GM23338 (cell line): ENCODE measurements around the gene XIRP2. TPM values are rescaled to one million over a fixed set of nuclear protein-coding genes. Genes with fewer than 3 reads are reported as not detected.

Experiments
- ATAC-seq: fragments of 200-7000 bp; cut with Tn5 transposase; 3 replicates; pipeline ENCODE4 v1.9.1; 2020
- DNase-seq: peaks from one replicate; pipeline ENCODE4 v3.0.0-alpha.2; 2015; ENCODE audit warnings: low spot score
- H2AFZ ChIP-seq: fragments of 200-600 bp; sonication (generic); 2 replicates; pipeline ENCODE4 v1.8.0; 2016; ENCODE audit warnings: antibody characterized with exemption, mild to moderate bottlenecking, moderate library complexity
- H3F3A ChIP-seq: fragments of 200-600 bp; sonication (generic); replicated peaks from 2 replicates; pipeline ENCODE4 v1.8.0; 2017; ENCODE audit warnings: antibody characterized with exemption, mixed run types, low read depth
- H3K27ac ChIP-seq: fragments of 200-600 bp; sonication (generic); 2 replicates; pipeline ENCODE4 v1.6.1; 2016; ENCODE audit warnings: low read depth
- H3K27me3 ChIP-seq: fragments of 200-600 bp; sonication (generic); 2 replicates; pipeline ENCODE4 v1.8.0; 2016; ENCODE audit warnings: mild to moderate bottlenecking, mixed run types, moderate library complexity; ENCODE audit not compliant: insufficient read depth
- H3K36me3 ChIP-seq: fragments of 200-600 bp; sonication (generic); 2 replicates; pipeline ENCODE4 v1.8.0; 2016; ENCODE audit warnings: mild to moderate bottlenecking; ENCODE audit not compliant: insufficient read depth
- H3K4me1 ChIP-seq: fragments of 200-600 bp; sonication (generic); 2 replicates; pipeline ENCODE4 v1.8.0; 2016; ENCODE audit warnings: mild to moderate bottlenecking, moderate library complexity; ENCODE audit not compliant: insufficient read depth
- H3K4me2 ChIP-seq: fragments of 200-600 bp; sonication (generic); 2 replicates; pipeline ENCODE4 v1.7.1; 2017; ENCODE audit warnings: mixed run types
- H3K4me3 ChIP-seq: fragments of 200-600 bp; sonication (generic); 2 replicates; pipeline ENCODE4 v1.6.1; 2016; ENCODE audit warnings: mixed run types
- H3K79me2 ChIP-seq: fragments of 200-600 bp; sonication (generic); replicated peaks from 2 replicates; pipeline ENCODE4 v1.8.0; 2017; ENCODE audit warnings: mild to moderate bottlenecking; ENCODE audit not compliant: insufficient read depth
- H3K9me2 ChIP-seq: fragments of 200-600 bp; sonication (generic); 2 replicates; pipeline ENCODE4 v1.8.0; 2017; ENCODE audit not compliant: insufficient read depth
- H4K20me1 ChIP-seq: fragments of 200-600 bp; sonication (generic); replicated peaks from 2 replicates; pipeline ENCODE4 v1.8.0; 2017; ENCODE audit warnings: mild to moderate bottlenecking; ENCODE audit not compliant: insufficient read depth
- H3K27ac Mint-ChIP-seq: 2 replicates; pipeline ENCODE4 v1.8.0; 2020; ENCODE audit warnings: inconsistent platforms, mild to moderate bottlenecking, moderate library complexity, mixed read lengths
- H3K27me3 Mint-ChIP-seq: 3 replicates; pipeline ENCODE4 v1.8.0; 2022; ENCODE audit warnings: low read depth, mild to moderate bottlenecking, moderate library complexity, mixed read lengths, inconsistent platforms; ENCODE audit not compliant: insufficient read depth, poor library complexity
- H3K36me3 Mint-ChIP-seq: 3 replicates; pipeline ENCODE4 v1.8.0; 2021; ENCODE audit warnings: low read depth, mild to moderate bottlenecking, inconsistent platforms, moderate library complexity, mixed read lengths
- H3K4me1 Mint-ChIP-seq: 3 replicates; pipeline ENCODE4 v1.8.0; 2020; ENCODE audit warnings: mild to moderate bottlenecking, inconsistent platforms, mixed read lengths
- H3K4me3 Mint-ChIP-seq: 3 replicates; pipeline ENCODE4 v1.8.0; 2021; ENCODE audit warnings: moderate library complexity, mild to moderate bottlenecking, inconsistent platforms, mixed read lengths
- H3K9me3 Mint-ChIP-seq: 3 replicates; pipeline ENCODE4 v1.8.0; 2020; ENCODE audit warnings: moderate library complexity, mild to moderate bottlenecking, inconsistent platforms, mixed read lengths
- CREB1 ChIP-seq: fragments of 250-450 bp; sonication (Bioruptor Pico); IDR thresholded peaks from 2 replicates; pipeline ENCODE4 v1.5.0; 2020; ENCODE audit warnings: low read depth, mild to moderate bottlenecking, moderate library complexity
- EZH2 ChIP-seq: fragments of 200-600 bp; sonication (generic); IDR thresholded peaks from one replicate; pipeline ENCODE4 v1.8.0; 2017; ENCODE audit warnings: antibody characterized with exemption, mild to moderate bottlenecking, low read depth; ENCODE audit not compliant: unreplicated experiment
- EZH2phosphoT487 ChIP-seq: fragments of 200-600 bp; sonication (generic); IDR thresholded peaks from one replicate; pipeline ENCODE4 v1.8.1; 2018; ENCODE audit warnings: antibody characterized with exemption; ENCODE audit not compliant: unreplicated experiment
- JUNB ChIP-seq: IDR thresholded peaks from one replicate; pipeline ENCODE4 v1.6.1; 2016; ENCODE audit warnings: antibody characterized with exemption; ENCODE audit not compliant: unreplicated experiment
- NANOG ChIP-seq: IDR thresholded peaks from 2 replicates; pipeline ENCODE4 v1.6.1; 2016; ENCODE audit warnings: antibody characterized with exemption, borderline replicate concordance
- POLR2AphosphoS5 ChIP-seq: IDR thresholded peaks from 2 replicates; pipeline ENCODE4 v1.6.1; 2016; ENCODE audit warnings: antibody characterized with exemption, low read depth
- STAT1 ChIP-seq: IDR thresholded peaks from one replicate; pipeline ENCODE4 v1.6.1; 2016; ENCODE audit warnings: antibody characterized with exemption; ENCODE audit not compliant: unreplicated experiment
- ZNF114 ChIP-seq: fragments of 250-450 bp; sonication (Bioruptor Pico); IDR thresholded peaks from 2 replicates; pipeline ENCODE4 v1.5.0; 2020; ENCODE audit warnings: mild to moderate bottlenecking, moderate library complexity
- ZNF331 ChIP-seq: fragments of 250-450 bp; sonication (Bioruptor Pico); IDR thresholded peaks from 2 replicates; pipeline ENCODE4 v1.5.0; 2020; ENCODE audit warnings: low read depth, mild to moderate bottlenecking, moderate library complexity
- polyA plus RNA-seq: library from polyadenylated mRNA; unstranded; fragments of >200 nt; fragmentation: Nextera tagmentation; extraction: Ambion mirVana; gene quantifications from 2 replicates; pipeline ENCODE4 v1.2.1, GENCODE V29; 2016
- total RNA-seq: library from RNA; depleted of rRNA; stranded (reverse); fragments of >200 nt; shearing (Covaris generic); gene quantifications from 2 replicates; pipeline ENCODE4 v1.2.3, GENCODE V29; 2014
- TF ChIP-seq, protein P1 (sequence below): IDR thresholded peaks from 2 replicates; pipeline ENCODE4 v1.6.1; 2016; ENCODE audit warnings: antibody characterized with exemption
- TF ChIP-seq, protein P2 (sequence below), 2 experiments: fragments of 200-600 bp in 1 of 2; sonication (generic) in 1 of 2; conservative IDR thresholded peaks; 2 replicates each; pipeline versions ENCODE4 v1.5.1 to v1.6.1; 2016 to 2017; ENCODE audit warnings: antibody characterized with exemption in 2 of 2, low read depth in 2 of 2, mild to moderate bottlenecking in 2 of 2, moderate library complexity in 1 of 2
- TF ChIP-seq, protein P3 (sequence below): fragments of 250-450 bp; sonication (Bioruptor Pico); IDR thresholded peaks from 2 replicates; pipeline ENCODE4 v1.5.0; 2020; ENCODE audit warnings: mild to moderate bottlenecking, moderate library complexity
- TF ChIP-seq, protein P4 (sequence below): IDR thresholded peaks from one replicate; pipeline ENCODE4 v1.6.1; 2018; ENCODE audit warnings: antibody characterized with exemption; ENCODE audit not compliant: unreplicated experiment

XIRP2 gene
- total and polyA plus RNA-seq, 2 experiments from 2014 or later = 0.17 to 0.31 TPM

DNA sequence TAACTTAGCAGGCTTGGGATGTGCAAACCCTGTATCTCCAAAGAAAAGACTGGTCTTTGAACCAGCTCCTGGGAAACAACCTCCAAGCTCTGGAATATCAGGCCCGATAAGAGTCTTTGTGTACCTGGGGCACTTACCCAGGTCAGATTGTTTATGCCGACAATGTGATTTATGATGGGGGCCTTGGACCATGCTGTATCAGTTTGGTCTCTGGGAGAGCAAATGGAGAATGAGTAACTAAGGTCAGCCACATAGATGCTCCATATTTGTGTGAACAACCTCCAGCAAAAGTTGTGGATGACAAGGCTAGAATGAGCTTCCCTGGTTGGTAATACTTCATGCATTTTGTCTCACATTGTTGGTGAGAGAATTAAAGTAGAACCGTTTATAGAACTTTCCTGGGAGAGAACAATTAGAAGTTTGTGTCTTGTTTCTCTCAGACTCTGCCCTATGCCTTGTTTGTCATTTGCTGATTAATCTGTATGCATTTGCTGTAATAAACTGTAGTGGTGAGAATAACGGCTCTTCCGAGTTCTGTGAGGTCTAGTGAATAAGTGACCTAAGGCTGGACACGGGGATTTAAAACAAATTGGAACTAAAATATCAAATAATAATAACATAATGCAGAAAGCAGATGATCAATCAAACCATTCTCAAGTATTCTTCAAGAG is 259.1 kb downstream of the XIRP2 start:
- TF ChIP-seq CREB1 (CRISPR knock-in tag) = no peak
- TF ChIP-seq, protein P1, sequence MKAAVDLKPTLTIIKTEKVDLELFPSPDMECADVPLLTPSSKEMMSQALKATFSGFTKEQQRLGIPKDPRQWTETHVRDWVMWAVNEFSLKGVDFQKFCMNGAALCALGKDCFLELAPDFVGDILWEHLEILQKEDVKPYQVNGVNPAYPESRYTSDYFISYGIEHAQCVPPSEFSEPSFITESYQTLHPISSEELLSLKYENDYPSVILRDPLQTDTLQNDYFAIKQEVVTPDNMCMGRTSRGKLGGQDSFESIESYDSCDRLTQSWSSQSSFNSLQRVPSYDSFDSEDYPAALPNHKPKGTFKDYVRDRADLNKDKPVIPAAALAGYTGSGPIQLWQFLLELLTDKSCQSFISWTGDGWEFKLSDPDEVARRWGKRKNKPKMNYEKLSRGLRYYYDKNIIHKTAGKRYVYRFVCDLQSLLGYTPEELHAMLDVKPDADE = no peak
- TF ChIP-seq EZH2phosphoT487 = no peak
- TF ChIP-seq, protein P2, sequence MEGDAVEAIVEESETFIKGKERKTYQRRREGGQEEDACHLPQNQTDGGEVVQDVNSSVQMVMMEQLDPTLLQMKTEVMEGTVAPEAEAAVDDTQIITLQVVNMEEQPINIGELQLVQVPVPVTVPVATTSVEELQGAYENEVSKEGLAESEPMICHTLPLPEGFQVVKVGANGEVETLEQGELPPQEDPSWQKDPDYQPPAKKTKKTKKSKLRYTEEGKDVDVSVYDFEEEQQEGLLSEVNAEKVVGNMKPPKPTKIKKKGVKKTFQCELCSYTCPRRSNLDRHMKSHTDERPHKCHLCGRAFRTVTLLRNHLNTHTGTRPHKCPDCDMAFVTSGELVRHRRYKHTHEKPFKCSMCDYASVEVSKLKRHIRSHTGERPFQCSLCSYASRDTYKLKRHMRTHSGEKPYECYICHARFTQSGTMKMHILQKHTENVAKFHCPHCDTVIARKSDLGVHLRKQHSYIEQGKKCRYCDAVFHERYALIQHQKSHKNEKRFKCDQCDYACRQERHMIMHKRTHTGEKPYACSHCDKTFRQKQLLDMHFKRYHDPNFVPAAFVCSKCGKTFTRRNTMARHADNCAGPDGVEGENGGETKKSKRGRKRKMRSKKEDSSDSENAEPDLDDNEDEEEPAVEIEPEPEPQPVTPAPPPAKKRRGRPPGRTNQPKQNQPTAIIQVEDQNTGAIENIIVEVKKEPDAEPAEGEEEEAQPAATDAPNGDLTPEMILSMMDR (conservative IDR thresholded peaks at IDR 0.05; ENCODE audit: low read depth in 2 of 2) = no peak
- TF ChIP-seq ZNF331 (CRISPR knock-in tag) = no peak
- TF ChIP-seq JUNB = no peak
- TF ChIP-seq, protein P3, sequence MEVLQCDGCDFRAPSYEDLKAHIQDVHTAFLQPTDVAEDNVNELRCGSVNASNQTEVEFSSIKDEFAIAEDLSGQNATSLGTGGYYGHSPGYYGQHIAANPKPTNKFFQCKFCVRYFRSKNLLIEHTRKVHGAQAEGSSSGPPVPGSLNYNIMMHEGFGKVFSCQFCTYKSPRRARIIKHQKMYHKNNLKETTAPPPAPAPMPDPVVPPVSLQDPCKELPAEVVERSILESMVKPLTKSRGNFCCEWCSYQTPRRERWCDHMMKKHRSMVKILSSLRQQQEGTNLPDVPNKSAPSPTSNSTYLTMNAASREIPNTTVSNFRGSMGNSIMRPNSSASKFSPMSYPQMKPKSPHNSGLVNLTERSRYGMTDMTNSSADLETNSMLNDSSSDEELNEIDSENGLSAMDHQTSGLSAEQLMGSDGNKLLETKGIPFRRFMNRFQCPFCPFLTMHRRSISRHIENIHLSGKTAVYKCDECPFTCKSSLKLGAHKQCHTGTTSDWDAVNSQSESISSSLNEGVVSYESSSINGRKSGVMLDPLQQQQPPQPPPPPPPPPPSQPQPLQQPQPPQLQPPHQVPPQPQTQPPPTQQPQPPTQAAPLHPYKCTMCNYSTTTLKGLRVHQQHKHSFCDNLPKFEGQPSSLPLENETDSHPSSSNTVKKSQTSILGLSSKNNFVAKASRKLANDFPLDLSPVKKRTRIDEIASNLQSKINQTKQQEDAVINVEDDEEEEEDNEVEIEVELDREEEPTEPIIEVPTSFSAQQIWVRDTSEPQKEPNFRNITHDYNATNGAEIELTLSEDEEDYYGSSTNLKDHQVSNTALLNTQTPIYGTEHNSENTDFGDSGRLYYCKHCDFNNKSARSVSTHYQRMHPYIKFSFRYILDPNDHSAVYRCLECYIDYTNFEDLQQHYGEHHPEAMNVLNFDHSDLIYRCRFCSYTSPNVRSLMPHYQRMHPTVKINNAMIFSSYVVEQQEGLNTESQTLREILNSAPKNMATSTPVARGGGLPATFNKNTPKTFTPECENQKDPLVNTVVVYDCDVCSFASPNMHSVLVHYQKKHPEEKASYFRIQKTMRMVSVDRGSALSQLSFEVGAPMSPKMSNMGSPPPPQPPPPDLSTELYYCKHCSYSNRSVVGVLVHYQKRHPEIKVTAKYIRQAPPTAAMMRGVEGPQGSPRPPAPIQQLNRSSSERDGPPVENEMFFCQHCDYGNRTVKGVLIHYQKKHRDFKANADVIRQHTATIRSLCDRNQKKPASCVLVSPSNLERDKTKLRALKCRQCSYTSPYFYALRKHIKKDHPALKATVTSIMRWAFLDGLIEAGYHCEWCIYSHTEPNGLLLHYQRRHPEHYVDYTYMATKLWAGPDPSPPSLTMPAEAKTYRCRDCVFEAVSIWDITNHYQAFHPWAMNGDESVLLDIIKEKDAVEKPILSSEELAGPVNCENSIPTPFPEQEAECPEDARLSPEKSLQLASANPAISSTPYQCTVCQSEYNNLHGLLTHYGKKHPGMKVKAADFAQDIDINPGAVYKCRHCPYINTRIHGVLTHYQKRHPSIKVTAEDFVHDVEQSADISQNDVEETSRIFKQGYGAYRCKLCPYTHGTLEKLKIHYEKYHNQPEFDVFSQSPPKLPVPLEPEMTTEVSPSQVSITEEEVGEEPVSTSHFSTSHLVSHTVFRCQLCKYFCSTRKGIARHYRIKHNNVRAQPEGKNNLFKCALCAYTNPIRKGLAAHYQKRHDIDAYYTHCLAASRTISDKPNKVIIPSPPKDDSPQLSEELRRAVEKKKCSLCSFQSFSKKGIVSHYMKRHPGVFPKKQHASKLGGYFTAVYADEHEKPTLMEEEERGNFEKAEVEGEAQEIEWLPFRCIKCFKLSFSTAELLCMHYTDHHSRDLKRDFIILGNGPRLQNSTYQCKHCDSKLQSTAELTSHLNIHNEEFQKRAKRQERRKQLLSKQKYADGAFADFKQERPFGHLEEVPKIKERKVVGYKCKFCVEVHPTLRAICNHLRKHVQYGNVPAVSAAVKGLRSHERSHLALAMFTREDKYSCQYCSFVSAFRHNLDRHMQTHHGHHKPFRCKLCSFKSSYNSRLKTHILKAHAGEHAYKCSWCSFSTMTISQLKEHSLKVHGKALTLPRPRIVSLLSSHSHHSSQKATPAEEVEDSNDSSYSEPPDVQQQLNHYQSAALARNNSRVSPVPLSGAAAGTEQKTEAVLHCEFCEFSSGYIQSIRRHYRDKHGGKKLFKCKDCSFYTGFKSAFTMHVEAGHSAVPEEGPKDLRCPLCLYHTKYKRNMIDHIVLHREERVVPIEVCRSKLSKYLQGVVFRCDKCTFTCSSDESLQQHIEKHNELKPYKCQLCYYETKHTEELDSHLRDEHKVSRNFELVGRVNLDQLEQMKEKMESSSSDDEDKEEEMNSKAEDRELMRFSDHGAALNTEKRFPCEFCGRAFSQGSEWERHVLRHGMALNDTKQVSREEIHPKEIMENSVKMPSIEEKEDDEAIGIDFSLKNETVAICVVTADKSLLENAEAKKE (CRISPR knock-in tag) = no peak
- TF ChIP-seq NANOG = no peak
- TF ChIP-seq STAT1 = no peak
- TF ChIP-seq POLR2AphosphoS5 = no peak
- no peak for TF ChIP-seq ZNF114 (CRISPR knock-in tag)
- TF ChIP-seq, protein P4, sequence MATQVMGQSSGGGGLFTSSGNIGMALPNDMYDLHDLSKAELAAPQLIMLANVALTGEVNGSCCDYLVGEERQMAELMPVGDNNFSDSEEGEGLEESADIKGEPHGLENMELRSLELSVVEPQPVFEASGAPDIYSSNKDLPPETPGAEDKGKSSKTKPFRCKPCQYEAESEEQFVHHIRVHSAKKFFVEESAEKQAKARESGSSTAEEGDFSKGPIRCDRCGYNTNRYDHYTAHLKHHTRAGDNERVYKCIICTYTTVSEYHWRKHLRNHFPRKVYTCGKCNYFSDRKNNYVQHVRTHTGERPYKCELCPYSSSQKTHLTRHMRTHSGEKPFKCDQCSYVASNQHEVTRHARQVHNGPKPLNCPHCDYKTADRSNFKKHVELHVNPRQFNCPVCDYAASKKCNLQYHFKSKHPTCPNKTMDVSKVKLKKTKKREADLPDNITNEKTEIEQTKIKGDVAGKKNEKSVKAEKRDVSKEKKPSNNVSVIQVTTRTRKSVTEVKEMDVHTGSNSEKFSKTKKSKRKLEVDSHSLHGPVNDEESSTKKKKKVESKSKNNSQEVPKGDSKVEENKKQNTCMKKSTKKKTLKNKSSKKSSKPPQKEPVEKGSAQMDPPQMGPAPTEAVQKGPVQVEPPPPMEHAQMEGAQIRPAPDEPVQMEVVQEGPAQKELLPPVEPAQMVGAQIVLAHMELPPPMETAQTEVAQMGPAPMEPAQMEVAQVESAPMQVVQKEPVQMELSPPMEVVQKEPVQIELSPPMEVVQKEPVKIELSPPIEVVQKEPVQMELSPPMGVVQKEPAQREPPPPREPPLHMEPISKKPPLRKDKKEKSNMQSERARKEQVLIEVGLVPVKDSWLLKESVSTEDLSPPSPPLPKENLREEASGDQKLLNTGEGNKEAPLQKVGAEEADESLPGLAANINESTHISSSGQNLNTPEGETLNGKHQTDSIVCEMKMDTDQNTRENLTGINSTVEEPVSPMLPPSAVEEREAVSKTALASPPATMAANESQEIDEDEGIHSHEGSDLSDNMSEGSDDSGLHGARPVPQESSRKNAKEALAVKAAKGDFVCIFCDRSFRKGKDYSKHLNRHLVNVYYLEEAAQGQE = no peak
- TF ChIP-seq EZH2 = no peak
- no peaks in the 10 kb centered on the region for H3K36me3 ChIP-seq
- no peaks in the 10 kb centered on the region for H3F3A ChIP-seq
- Mint-ChIP-seq H3K9me3 (no peaks in the 10 kb centered on the region; the same call in 2 of the 3 replicates), H3K4me1 (peaks cover 4% of the 10 kb centered on the region), H3K27ac (no peak overlapping the region), H3K27me3 (no peaks in the 10 kb centered on the region), H3K36me3 (no peaks in the 10 kb centered on the region), H3K4me3 (no peak overlapping the region)
- H3K27ac ChIP-seq = no peak overlapping the region
- no peaks in the 10 kb centered on the region for H3K79me2 ChIP-seq
- no peaks in the 10 kb centered on the region for H4K20me1 ChIP-seq
- no peak overlapping the region for H3K4me2 ChIP-seq
- H3K4me3 ChIP-seq = no peak overlapping the region
- DNase-seq (no peak), ATAC-seq (no peak)
- no peaks in the 10 kb centered on the region for H3K27me3 ChIP-seq
- H3K4me1 ChIP-seq = no peaks in the 10 kb centered on the region
- H2AFZ ChIP-seq = no peak overlapping the region
- H3K9me2 ChIP-seq = no peaks in the 10 kb centered on the region
